Measurements from ENCODE around the gene PLXNB3. TPM values are rescaled to one million over a fixed set of nuclear protein-coding genes. Genes with fewer than 3 reads are reported as not detected.
A peak's percentile ranks its signal among the peaks of the same experiment; 100 is the strongest.

PLXNB3 gene
- total and polyA plus RNA-seq, 2 of the 13 experiments (the other 11 are each of a cell fraction or from before 2014, with no cell fraction given): 3.0 to 6.9 TPM

- TF ChIP-seq ZBTB37 (CRISPR knock-in tag; IDR thresholded peaks at IDR 0.05) (no peak), ZNF691 (CRISPR knock-in tag; IDR thresholded peaks at IDR 0.05; ENCODE audit: borderline replicate concordance, low read depth) (no peak)
These were observed 27.2 kb downstream of the PLXNB3 start (continued) for GRCh38 chrX:153791104-153791852.

DNA sequence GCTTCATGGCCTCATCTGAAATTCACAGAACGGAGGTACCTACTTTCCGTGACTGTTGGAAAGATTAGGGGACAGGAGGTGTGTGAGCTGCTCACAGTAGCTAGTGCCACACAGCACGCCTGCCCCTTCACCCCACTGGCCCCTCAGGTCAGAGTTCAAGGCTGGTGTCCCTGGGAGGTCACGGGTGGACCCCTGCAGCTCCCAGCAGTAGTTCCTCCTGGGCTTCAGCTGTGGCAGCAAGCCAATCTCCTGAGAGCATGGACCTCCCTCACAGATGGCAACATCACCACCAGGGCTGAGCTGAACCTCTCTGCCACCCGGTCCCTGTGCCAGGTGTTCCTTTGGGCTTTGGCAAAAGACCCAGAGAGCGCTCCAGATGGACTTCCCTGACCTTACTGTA lies 28.3 kb downstream of the PLXNB3 start:
- H3K4me3 ChIP-seq (replicated peaks in 1 of 3; ENCODE audit: insufficient read depth in 1 of 3, low read depth in 2 of 3, low read length in 3 of 3): no peak overlapping the region
- ATAC-seq: no peak
- no peaks in the 10 kb centered on the region for H4K20me1 ChIP-seq (ENCODE audit: insufficient read depth, low read length)
- peak overlapping the region; percentile 76 for H3K4me2 ChIP-seq (ENCODE audit: low read depth, low read length)
- peak overlapping the region; percentile 94; the same call in 1 of the 2 replicates for H3K9ac ChIP-seq (ENCODE audit: insufficient read depth, low read depth, low read length)
- POLR2A ChIA-PET: interaction anchor here (1.5 kb wide), 1 partner anchor 10 kb away, joined by 4 read pairs; no protein-coding TSS in a partner anchor
- no peak overlapping the region for H3K27ac ChIP-seq (ENCODE audit: extremely low read length, insufficient read depth, low read length)
- H3K79me2 ChIP-seq (ENCODE audit: insufficient read depth, low read length): peaks cover 22% of the 10 kb centered on the region
- in situ Hi-C loops (cut with HindIII; ENCODE audit: extremely low pct_ligation_motif_present, low pct_unique_long_range_greater_than_20kb) (no loop called here), intact Hi-C loops (cut with micrococcal nuclease; ENCODE audit: unreplicated experiment) (no loop called here)
- whole genome bisulfite sequencing (ENCODE audit: low lambda C conversion rate): 100% methylated on average over 1 of the region's 6 CpGs
- no peaks in the 10 kb centered on the region for H3K9me3 ChIP-seq (ENCODE audit: low read length)
- no peak overlapping the region for H2AFZ ChIP-seq (ENCODE audit: low read length)
- BruUV-seq (replicated peaks): no TSS peak
- no peak for FAIRE-seq
- no peaks in the 10 kb centered on the region; a peak in 1 of 5 replicates for H3K27me3 ChIP-seq (ENCODE audit: control insufficient read depth in 1 of 2, insufficient read depth in 2 of 2, low read length in 2 of 2)
- DNase-seq (ENCODE audit: low spot score): no peak
- CTCF ChIA-PET (ENCODE audit: low intra/inter-chr PET ratio, low total read pairs): no interaction called here
- peaks cover 0 to 3% of the 10 kb centered on the region in 2 experiments; a peak in 1 of 5 replicates for H3K36me3 ChIP-seq (replicated peaks in 1 of 2; ENCODE audit: control insufficient read depth in 1 of 2, insufficient read depth in 2 of 2, low read length in 2 of 2)
- peaks cover 27% of the 10 kb centered on the region for H3K4me1 ChIP-seq (ENCODE audit: insufficient read depth, low read length)
- TF ChIP-seq ATF7-NPFF (CRISPR knock-in tag; IDR thresholded peaks at IDR 0.05; ENCODE audit: low read depth) (no peak), ZNF232 (CRISPR knock-in tag; IDR thresholded peaks at IDR 0.05; ENCODE audit: borderline replicate concordance) (no peak), ZNF607 (CRISPR knock-in tag; IDR thresholded peaks at IDR 0.05; ENCODE audit: borderline replicate concordance) (no peak), CC2D1A (CRISPR knock-in tag; IDR thresholded peaks at IDR 0.05) (no peak), PCBP2 (optimal IDR thresholded peaks at IDR 0.05; ENCODE audit: low read depth, low read length, poor library complexity, severe bottlenecking) (no peak)
- TF ChIP-seq, protein P1, sequence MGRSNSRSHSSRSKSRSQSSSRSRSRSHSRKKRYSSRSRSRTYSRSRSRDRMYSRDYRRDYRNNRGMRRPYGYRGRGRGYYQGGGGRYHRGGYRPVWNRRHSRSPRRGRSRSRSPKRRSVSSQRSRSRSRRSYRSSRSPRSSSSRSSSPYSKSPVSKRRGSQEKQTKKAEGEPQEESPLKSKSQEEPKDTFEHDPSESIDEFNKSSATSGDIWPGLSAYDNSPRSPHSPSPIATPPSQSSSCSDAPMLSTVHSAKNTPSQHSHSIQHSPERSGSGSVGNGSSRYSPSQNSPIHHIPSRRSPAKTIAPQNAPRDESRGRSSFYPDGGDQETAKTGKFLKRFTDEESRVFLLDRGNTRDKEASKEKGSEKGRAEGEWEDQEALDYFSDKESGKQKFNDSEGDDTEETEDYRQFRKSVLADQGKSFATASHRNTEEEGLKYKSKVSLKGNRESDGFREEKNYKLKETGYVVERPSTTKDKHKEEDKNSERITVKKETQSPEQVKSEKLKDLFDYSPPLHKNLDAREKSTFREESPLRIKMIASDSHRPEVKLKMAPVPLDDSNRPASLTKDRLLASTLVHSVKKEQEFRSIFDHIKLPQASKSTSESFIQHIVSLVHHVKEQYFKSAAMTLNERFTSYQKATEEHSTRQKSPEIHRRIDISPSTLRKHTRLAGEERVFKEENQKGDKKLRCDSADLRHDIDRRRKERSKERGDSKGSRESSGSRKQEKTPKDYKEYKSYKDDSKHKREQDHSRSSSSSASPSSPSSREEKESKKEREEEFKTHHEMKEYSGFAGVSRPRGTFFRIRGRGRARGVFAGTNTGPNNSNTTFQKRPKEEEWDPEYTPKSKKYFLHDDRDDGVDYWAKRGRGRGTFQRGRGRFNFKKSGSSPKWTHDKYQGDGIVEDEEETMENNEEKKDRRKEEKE (IDR thresholded peaks at IDR 0.05): no peak
- TF ChIP-seq, protein P2, sequence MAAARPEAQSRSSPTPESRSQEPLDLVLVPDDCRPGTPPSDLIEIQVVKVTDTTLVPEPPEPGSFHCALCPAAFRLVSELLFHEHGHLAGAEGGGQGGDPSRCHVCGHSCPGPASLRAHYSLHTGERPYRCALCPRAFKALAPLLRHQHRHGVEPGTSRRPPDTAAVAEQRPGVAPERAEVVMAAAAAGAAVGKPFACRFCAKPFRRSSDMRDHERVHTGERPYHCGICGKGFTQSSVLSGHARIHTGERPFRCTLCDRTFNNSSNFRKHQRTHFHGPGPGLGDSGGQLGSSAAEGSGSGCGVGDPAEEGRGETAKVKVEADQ (CRISPR knock-in tag; IDR thresholded peaks at IDR 0.05; ENCODE audit: borderline replicate concordance): no peak

Measured in HepG2 (cell line).